ENCODE data around the gene CHD6. TPM values are rescaled to one million over a fixed set of nuclear protein-coding genes. Genes with fewer than 3 reads are reported as not detected.

CHD6 gene
- total RNA-seq, 1 experiment from 2014 or later: 18.5 TPM

GRCh38 chr20:41356951-41357350, 261.2 kb downstream of the CHD6 start:
- DNase-seq (ENCODE audit: low spot score): no peak

DNA sequence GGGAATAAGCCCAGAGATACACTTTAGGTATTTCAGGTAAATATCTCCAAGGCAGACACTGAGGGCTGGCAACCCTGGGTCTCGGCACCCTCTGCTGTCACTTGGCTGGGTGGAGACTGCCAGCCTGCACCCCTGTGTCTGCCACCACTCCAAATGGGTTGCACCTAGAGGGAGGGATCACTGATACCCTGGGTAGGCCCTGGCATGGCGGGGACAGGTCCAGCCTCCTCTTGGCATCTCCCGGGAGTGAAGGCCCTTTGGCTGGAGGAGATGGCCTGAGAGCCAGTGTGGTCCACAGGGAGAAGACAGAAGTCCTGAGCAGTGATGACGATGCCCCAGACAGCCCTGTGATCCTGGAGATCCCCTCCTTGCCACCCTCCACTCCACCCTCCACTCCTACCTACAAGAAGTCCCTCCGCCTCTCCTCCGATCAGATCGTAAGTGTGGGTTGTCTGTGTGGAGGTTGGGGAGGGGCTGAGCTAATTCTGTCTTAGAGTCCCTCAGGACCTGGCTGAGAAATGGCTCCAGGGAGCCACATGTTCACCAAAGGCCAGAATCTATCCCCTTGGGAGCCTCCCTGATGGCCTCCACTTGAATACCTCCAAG, 262.5 kb downstream of the CHD6 start:
- DNase-seq (ENCODE audit: low spot score): no peak

- DNase-seq (ENCODE audit: low spot score): no peak
Measured at GRCh38 chr20:41355192-41355591, 263.0 kb downstream of the CHD6 start.

GRCh38 chr20:41353530-41353929, 264.6 kb downstream of the CHD6 start:
- no peak for DNase-seq (ENCODE audit: low spot score)

- DNase-seq (ENCODE audit: low spot score): no peak
Measured at GRCh38 chr20:41352666-41353065, 265.5 kb downstream of the CHD6 start.

GRCh38 chr20:41352106-41352505, 266.1 kb downstream of the CHD6 start:
- DNase-seq (ENCODE audit: low spot score): peak; percentile 51
